ENCODE results near the gene GTPBP1. TPM values are rescaled to one million over a fixed set of nuclear protein-coding genes. Genes with fewer than 3 reads are reported as not detected.

The GTPBP1 gene
- total and polyA plus RNA-seq, 2 donors (not counting 3 experiments of a cell fraction or from before 2014, with no cell fraction given) = 29.8 to 50.3 TPM

DNA sequence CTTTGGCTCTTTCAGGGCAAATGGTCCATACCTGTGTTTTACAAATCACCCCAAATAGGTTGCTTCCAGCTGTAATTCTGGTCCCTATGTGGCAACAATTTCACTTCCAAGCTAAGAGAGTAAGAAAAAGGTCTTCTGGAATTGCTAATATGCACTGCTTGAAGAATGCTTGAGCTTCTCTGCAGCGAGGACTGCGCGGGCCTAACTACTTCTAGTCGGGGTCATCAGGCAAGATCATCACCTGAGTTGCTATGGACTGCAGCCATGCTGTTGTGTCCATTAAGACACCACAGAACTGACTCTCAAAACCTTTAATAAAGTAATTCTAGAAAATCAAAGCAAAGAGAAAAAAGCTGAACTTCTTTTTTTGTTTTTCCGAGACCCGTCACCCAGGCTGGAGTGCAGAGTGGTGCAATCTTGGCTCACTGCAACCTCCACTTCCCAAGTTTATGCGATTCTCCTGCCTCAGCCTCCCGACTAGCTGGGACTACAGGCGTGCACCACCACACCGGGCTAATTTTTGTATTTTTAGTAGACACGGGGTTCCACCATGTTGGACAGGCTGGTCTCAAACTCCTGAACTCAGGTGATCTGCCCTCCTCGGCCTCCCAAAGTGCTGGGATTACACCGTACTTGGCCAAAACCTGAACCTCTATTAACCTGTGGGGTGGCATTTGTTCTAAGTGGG is 7.2 kb upstream of the GTPBP1 start:
- DNase-seq (ENCODE audit: low read depth, low spot score) = no peak
- dilution Hi-C loops (cut with MboI; ENCODE audit: extremely low pct_ligation_motif_present, low sequenced_read_pairs) (no loop called here), intact Hi-C loops (cut with micrococcal nuclease) (no loop called here)
- Histone ChIP-seq H3K27me3 (ENCODE audit: control insufficient read depth in 2 of 2, insufficient read depth in 2 of 2, low read length in 2 of 2) (no peaks in the 10 kb centered on the region), H3K4me2 (ENCODE audit: insufficient read depth, low read length) (peak overlapping the region; percentile 77), H4K20me1 (replicated peaks; ENCODE audit: control insufficient read depth, extremely low read depth, insufficient read depth, low read length) (peaks cover 2% of the 10 kb centered on the region), H3K9me3 (replicated peaks; ENCODE audit: control insufficient read depth, insufficient read depth, low read length) (no peaks in the 10 kb centered on the region), H3K36me3 (ENCODE audit: control insufficient read depth in 2 of 2, extremely low read depth in 1 of 2, insufficient read depth in 2 of 2, low read length in 2 of 2) (peaks cover 0 to 1% of the 10 kb centered on the region in 2 experiments), H3K4me3 (replicated peaks in 1 of 3; ENCODE audit: insufficient read depth in 1 of 3, low read depth in 1 of 3, low read length in 3 of 3) (peak overlapping the region; percentile 64 to 78 (median 75)), H3K27ac (ENCODE audit: insufficient read depth, low read depth, low read length) (no peak overlapping the region), H3K9me1 (replicated peaks; ENCODE audit: control insufficient read depth, extremely low read depth, insufficient read depth, low read length) (no peaks in the 10 kb centered on the region), H3K4me1 (ENCODE audit: control insufficient read depth, extremely low read depth, insufficient read depth, low read length) (peaks cover 60% of the 10 kb centered on the region), H3K79me2 (ENCODE audit: control insufficient read depth, insufficient read depth, low read length) (peaks cover 54% of the 10 kb centered on the region), H2AFZ (ENCODE audit: low read depth, low read length) (no peak overlapping the region), H3K9ac (replicated peaks; ENCODE audit: extremely low read depth, insufficient read depth, low read length) (peak overlapping the region; percentile 91)
- CTCF ChIA-PET = interaction anchor here (0.9 to 7.3 kb wide), 7 partner anchors 8 to 68 kb away, joined by 3 to 59 read pairs (median 4); partner anchors contain the start of genes GTPBP1 and TOMM22
- POLR2A ChIA-PET = interaction anchor here (1.2 kb wide), 1 partner anchor 17 kb away, joined by 4 read pairs; the partner anchor contains the start of gene TOMM22
- no TSS peak for BruUV-seq (replicated peaks)
- no peak for TF ChIP-seq GATA2 (IDR thresholded peaks at IDR 0.05; ENCODE audit: insufficient read depth, insufficient read length, low read depth, low read length)
- peak; percentile 57 for FAIRE-seq

DNA sequence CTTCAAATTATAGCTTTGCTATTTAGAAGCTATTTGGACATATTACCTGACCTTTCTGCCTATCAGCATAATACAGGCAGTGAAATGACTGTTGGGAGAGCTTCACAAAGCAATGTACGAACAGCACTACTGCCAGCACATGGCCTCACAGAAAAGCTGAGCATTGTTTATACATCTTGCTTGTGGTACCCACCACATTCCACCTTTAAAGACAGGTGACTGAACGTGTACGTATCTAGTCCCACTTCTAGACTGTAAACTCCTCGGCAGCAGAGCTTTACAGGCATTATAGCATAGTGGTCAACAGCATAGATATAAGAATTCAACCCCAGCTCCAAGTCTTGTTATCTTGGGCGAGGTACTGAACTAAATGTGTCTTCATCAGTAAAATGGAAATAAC is 6.6 kb upstream of the GTPBP1 start:
- H2AFZ ChIP-seq (ENCODE audit: low read depth, low read length) = no peak overlapping the region
- peak overlapping the region; percentile 91 for H3K9ac ChIP-seq (replicated peaks; ENCODE audit: extremely low read depth, insufficient read depth, low read length)
- peak overlapping the region; percentile 93 for H3K27ac ChIP-seq (ENCODE audit: insufficient read depth, low read depth, low read length)
- FAIRE-seq (no peak), DNase-seq (ENCODE audit: low read depth, low spot score) (peak; percentile 28)
- H4K20me1 ChIP-seq (replicated peaks; ENCODE audit: control insufficient read depth, extremely low read depth, insufficient read depth, low read length) = no peaks in the 10 kb centered on the region
- dilution Hi-C loops (cut with MboI; ENCODE audit: extremely low pct_ligation_motif_present, low sequenced_read_pairs) = no loop called here
- H3K9me3 ChIP-seq (replicated peaks; ENCODE audit: control insufficient read depth, insufficient read depth, low read length) = no peaks in the 10 kb centered on the region
- no peaks in the 10 kb centered on the region for H3K36me3 ChIP-seq (ENCODE audit: control insufficient read depth in 2 of 2, extremely low read depth in 1 of 2, insufficient read depth in 2 of 2, low read length in 2 of 2)
- no peaks in the 10 kb centered on the region for H3K9me1 ChIP-seq (replicated peaks; ENCODE audit: control insufficient read depth, extremely low read depth, insufficient read depth, low read length)
- TF ChIP-seq GATA2 (IDR thresholded peaks at IDR 0.05; ENCODE audit: insufficient read depth, insufficient read length, low read depth, low read length) = no peak
- TF ChIP-seq POLR2A (IDR thresholded peaks at IDR 0.05; ENCODE audit: low read depth, low read length) = no peak
- TF ChIP-seq FOS (IDR thresholded peaks at IDR 0.05; ENCODE audit: borderline replicate concordance, insufficient read depth, low read length) = no peak
- TF ChIP-seq, protein P1, sequence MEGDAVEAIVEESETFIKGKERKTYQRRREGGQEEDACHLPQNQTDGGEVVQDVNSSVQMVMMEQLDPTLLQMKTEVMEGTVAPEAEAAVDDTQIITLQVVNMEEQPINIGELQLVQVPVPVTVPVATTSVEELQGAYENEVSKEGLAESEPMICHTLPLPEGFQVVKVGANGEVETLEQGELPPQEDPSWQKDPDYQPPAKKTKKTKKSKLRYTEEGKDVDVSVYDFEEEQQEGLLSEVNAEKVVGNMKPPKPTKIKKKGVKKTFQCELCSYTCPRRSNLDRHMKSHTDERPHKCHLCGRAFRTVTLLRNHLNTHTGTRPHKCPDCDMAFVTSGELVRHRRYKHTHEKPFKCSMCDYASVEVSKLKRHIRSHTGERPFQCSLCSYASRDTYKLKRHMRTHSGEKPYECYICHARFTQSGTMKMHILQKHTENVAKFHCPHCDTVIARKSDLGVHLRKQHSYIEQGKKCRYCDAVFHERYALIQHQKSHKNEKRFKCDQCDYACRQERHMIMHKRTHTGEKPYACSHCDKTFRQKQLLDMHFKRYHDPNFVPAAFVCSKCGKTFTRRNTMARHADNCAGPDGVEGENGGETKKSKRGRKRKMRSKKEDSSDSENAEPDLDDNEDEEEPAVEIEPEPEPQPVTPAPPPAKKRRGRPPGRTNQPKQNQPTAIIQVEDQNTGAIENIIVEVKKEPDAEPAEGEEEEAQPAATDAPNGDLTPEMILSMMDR (IDR thresholded peaks at IDR 0.05; ENCODE audit: extremely low read depth in 1 of 2, insufficient read depth in 1 of 2, low read depth in 1 of 2, low read length in 2 of 2) = no peak
- no peak for TF ChIP-seq POLR2AphosphoS5 (IDR thresholded peaks at IDR 0.05; ENCODE audit: insufficient read depth, low read depth, low read length)
- TF ChIP-seq JUN (IDR thresholded peaks at IDR 0.05; ENCODE audit: borderline replicate concordance, insufficient read depth, insufficient read length, low read depth) = no peak
- TF ChIP-seq, protein P2, sequence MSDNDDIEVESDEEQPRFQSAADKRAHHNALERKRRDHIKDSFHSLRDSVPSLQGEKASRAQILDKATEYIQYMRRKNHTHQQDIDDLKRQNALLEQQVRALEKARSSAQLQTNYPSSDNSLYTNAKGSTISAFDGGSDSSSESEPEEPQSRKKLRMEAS (IDR thresholded peaks at IDR 0.05; ENCODE audit: insufficient read depth, insufficient read length) = no peak
- no peak for TF ChIP-seq MYC (IDR thresholded peaks at IDR 0.05; ENCODE audit: low read depth, low read length)
- TF ChIP-seq EZH2 (IDR thresholded peaks at IDR 0.05; ENCODE audit: borderline replicate concordance, low read depth, low read length, severe bottlenecking) = no peak
- peak overlapping the region; percentile 77 for H3K4me2 ChIP-seq (ENCODE audit: insufficient read depth, low read length)
- BruUV-seq (replicated peaks) = no TSS peak
- POLR2A ChIA-PET = interaction anchor here (1.2 kb wide), 1 partner anchor 17 kb away, joined by 4 read pairs; the partner anchor contains the start of gene TOMM22
- CTCF ChIA-PET = interaction anchor here (0.9 to 7.3 kb wide), 7 partner anchors 8 to 67 kb away, joined by 3 to 59 read pairs (median 4); partner anchors contain the start of genes GTPBP1 and TOMM22
- peaks cover 50% of the 10 kb centered on the region for H3K79me2 ChIP-seq (ENCODE audit: control insufficient read depth, insufficient read depth, low read length)
- H3K4me1 ChIP-seq (ENCODE audit: control insufficient read depth, extremely low read depth, insufficient read depth, low read length) = peaks cover 54% of the 10 kb centered on the region
- intact Hi-C loops (cut with micrococcal nuclease) = no loop called here
- no peaks in the 10 kb centered on the region for H3K27me3 ChIP-seq (ENCODE audit: control insufficient read depth in 2 of 2, insufficient read depth in 2 of 2, low read length in 2 of 2)
- H3K4me3 ChIP-seq (replicated peaks in 1 of 3; ENCODE audit: insufficient read depth in 1 of 3, low read depth in 1 of 3, low read length in 3 of 3) = peak overlapping the region; percentile 64 to 78 (median 75)
